Right cardiac atrium (tissue), 5 donors: ENCODE results near the gene SPRED1. TPM values are rescaled to one million over a fixed set of nuclear protein-coding genes. Genes with fewer than 3 reads are reported as not detected.
"Not testable (repeated sequence)": the region's sequence is repeated elsewhere in the genome, so short reads cannot be mapped to it uniquely, and the experiment has no call there.

Experiments used
- ATAC-seq, 2 donors: fragments of 200-7000 bp; cut with Tn5 transposase; one replicate each; pipeline versions ENCODE4 v1.8.0 to v1.9.1; 2020; ENCODE audit warnings: moderate library complexity in 2 of 2, mild to moderate bottlenecking in 1 of 2
- DNase-seq, 3 donors: peaks; one replicate each; pipeline ENCODE4 v3.0.0-alpha.2; 2020
- H3K27ac ChIP-seq: one replicate; pipeline ENCODE4 v1.5.1; 2013; ENCODE audit warnings: mild to moderate bottlenecking, low read length, control low read depth, moderate library complexity
- H3K27me3 ChIP-seq: one replicate; pipeline ENCODE4 v1.6.1; 2013; ENCODE audit not compliant: control insufficient read depth, insufficient read depth
- H3K4me1 ChIP-seq: one replicate; pipeline ENCODE4 v1.6.1; 2013; ENCODE audit warnings: low read length; ENCODE audit not compliant: control insufficient read depth, insufficient read depth
- H3K4me3 ChIP-seq: one replicate; pipeline ENCODE4 v1.5.1; 2013; ENCODE audit warnings: low read length, control low read depth
- H3K9me3 ChIP-seq: one replicate; pipeline ENCODE4 v1.6.1; 2013; ENCODE audit warnings: low read length; ENCODE audit not compliant: control insufficient read depth
- WGBS: extraction: QIAGEN DNeasy Blood & Tissue Kit; methylation state at CpG from one replicate; pipeline ENCODE4 v1.1.7; 2013; 5-methylcytosine and 5-hydroxymethylcytosine counted together
- intact Hi-C, 4 donors: fragments of 100-400 bp; cut with DNase I; formaldehyde crosslinking; loops; one replicate each; pipeline versions ENCODE4 v1.11.0 to v1.14.0; 2022 to 2023
- polyA plus RNA-seq: library from polyadenylated mRNA; stranded (reverse); fragments of 200-250 nt; gene quantifications from one replicate; pipeline ENCODE4 v1.2.3, GENCODE V29; 2013
- total RNA-seq, 4 donors: library from RNA; stranded (reverse); fragmentation: NEBNext Ultra II Directional; extraction: Animal tissue kit (Norgen Biotek cat#: 25700); gene quantifications; one replicate each; pipeline ENCODE4 v1.2.1, GENCODE V29; 2021
- donor health status: healthy with polysubstance abuse.
- donor health status: DM: no; HTN: yes; CAD: no.
- donor health status: DM: no; HTN: no; CAD: no.
- donor health status: DM: no; HTN: yes; CAD: no; lungs with severe emphysema.
- donor health status: DM: yes; HTN: yes; CAD: no.

The SPRED1 gene
- total and polyA plus RNA-seq, 5 donors = 4.1 to 14.5 (median 11.0) TPM

- H3K4me3 ChIP-seq, H3K27ac ChIP-seq, H3K27me3 ChIP-seq, DNase-seq, ATAC-seq, intact Hi-C loops, H3K4me1 ChIP-seq, H3K9me3 ChIP-seq: not testable (repeated sequence)
- WGBS = 96% methylated on average over 9 of the region's 9 CpGs
Measured at GRCh38 chr15:38237021-38237420, 15.6 kb upstream of the SPRED1 start.

- no peaks in the 10 kb centered on the region for H3K27me3 ChIP-seq
Measured at GRCh38 chr15:38238311-38238710, 14.3 kb upstream of the SPRED1 start.

GRCh38 chr15:38242055-38242454, 10.6 kb upstream of the SPRED1 start:
- no peak overlapping the region for H3K4me3 ChIP-seq
- DNase-seq (no peak), ATAC-seq (no peak)
- H3K27me3 ChIP-seq = no peaks in the 10 kb centered on the region
- WGBS = 82% methylated on average over 2 of the region's 2 CpGs
- intact Hi-C loops = no loop called here
- H3K4me1 ChIP-seq = no peaks in the 10 kb centered on the region
- no peaks in the 10 kb centered on the region for H3K9me3 ChIP-seq
- no peak overlapping the region for H3K27ac ChIP-seq

More at GRCh38 chr15:38238311-38238710, 14.3 kb upstream of the SPRED1 start:
- over 99% methylated on average over 2 of the region's 2 CpGs for WGBS
- no peaks in the 10 kb centered on the region for H3K4me1 ChIP-seq
- H3K4me3 ChIP-seq = no peak overlapping the region
- DNase-seq = no peak
- H3K9me3 ChIP-seq = no peaks in the 10 kb centered on the region
- intact Hi-C loops = no loop called here
- ATAC-seq = no peak
- no peak overlapping the region for H3K27ac ChIP-seq

GRCh38 chr15:38243278-38244055, 9.2 kb upstream of the SPRED1 start:
- Histone ChIP-seq H3K4me3 (no peak overlapping the region), H3K27ac (no peak overlapping the region), H3K4me1 (no peaks in the 10 kb centered on the region), H3K9me3 (no peaks in the 10 kb centered on the region), H3K27me3 (no peaks in the 10 kb centered on the region)
- intact Hi-C loops = no loop called here
- 60% methylated on average over 6 of the region's 6 CpGs for WGBS
- DNase-seq (no peak), ATAC-seq (no peak)

GRCh38 chr15:38247336-38247735, 5.3 kb upstream of the SPRED1 start:
- no peak for DNase-seq
- intact Hi-C loops = no loop called here
- Histone ChIP-seq H3K4me3 (no peak overlapping the region), H3K27ac (no peak overlapping the region), H3K9me3 (no peaks in the 10 kb centered on the region), H3K27me3 (no peaks in the 10 kb centered on the region), H3K4me1 (no peaks in the 10 kb centered on the region)
- ATAC-seq = peak in 1 of 2 donors; percentile 54
- 42% methylated on average over 3 of the region's 3 CpGs for WGBS

- Histone ChIP-seq H3K4me3 (peak overlapping the region; percentile 86), H3K27me3 (no peaks in the 10 kb centered on the region), H3K27ac (peak overlapping the region; percentile 97), H3K4me1 (no peaks in the 10 kb centered on the region), H3K9me3 (no peaks in the 10 kb centered on the region)
- ATAC-seq (peak in 1 of 2 donors; percentile 8), DNase-seq (no peak)
- intact Hi-C loops = loop anchor here in 3 of 4 donors (5.0 to 10.0 kb wide), 5 partner anchors 91 to 259 kb away; no protein-coding TSS in a partner anchor
- 0% methylated on average over 4 of the region's 4 CpGs for WGBS
Measured at GRCh38 chr15:38253351-38253781, 730 bp downstream of the SPRED1 start.

- DNase-seq = peak in 1 of 3 donors; percentile 56
- Histone ChIP-seq H3K27me3 (no peaks in the 10 kb centered on the region), H3K4me3 (peak overlapping the region; percentile 86), H3K9me3 (no peaks in the 10 kb centered on the region), H3K4me1 (no peaks in the 10 kb centered on the region), H3K27ac (peak overlapping the region; percentile 75)
- WGBS = under 1% methylated on average over 15 of the region's 15 CpGs
- no peak for ATAC-seq
- intact Hi-C loops = loop anchor here in 3 of 4 donors (5.0 to 10.0 kb wide), 5 partner anchors 91 to 259 kb away; no protein-coding TSS in a partner anchor
Measured at GRCh38 chr15:38254051-38254883, 1.6 kb downstream of the SPRED1 start.

GRCh38 chr15:38255690-38256089, 3.1 kb downstream of the SPRED1 start:
- Histone ChIP-seq H3K27me3 (no peaks in the 10 kb centered on the region), H3K4me3 (peak overlapping the region; percentile 29), H3K4me1 (no peaks in the 10 kb centered on the region), H3K27ac (no peak overlapping the region), H3K9me3 (no peaks in the 10 kb centered on the region)
- 37% methylated on average over 2 of the region's 2 CpGs for WGBS
- ATAC-seq (no peak), DNase-seq (no peak)
- intact Hi-C loops = loop anchor here in 2 of 4 donors (10.0 kb wide), 3 partner anchors 89 to 261 kb away; no protein-coding TSS in a partner anchor

- no peak overlapping the region for H3K27ac ChIP-seq
- no peaks in the 10 kb centered on the region for H3K4me1 ChIP-seq
- intact Hi-C loops = loop anchor here in 2 of 4 donors (10.0 kb wide), 3 partner anchors 87 to 263 kb away; no protein-coding TSS in a partner anchor
- H3K27me3 ChIP-seq = no peaks in the 10 kb centered on the region
- no peak overlapping the region for H3K4me3 ChIP-seq
- 23% methylated on average over 2 of the region's 2 CpGs for WGBS
- no peaks in the 10 kb centered on the region for H3K9me3 ChIP-seq
- no peak for ATAC-seq
- no peak for DNase-seq
Measured at GRCh38 chr15:38257676-38258075, 5.0 kb downstream of the SPRED1 start.

GRCh38 chr15:38259134-38259533, 6.5 kb downstream of the SPRED1 start:
- Histone ChIP-seq H3K27me3 (no peaks in the 10 kb centered on the region), H3K27ac (no peak overlapping the region), H3K4me1 (no peaks in the 10 kb centered on the region), H3K9me3 (no peaks in the 10 kb centered on the region), H3K4me3 (no peak overlapping the region)
- intact Hi-C loops = loop anchor here in 2 of 4 donors (10.0 kb wide), 3 partner anchors 86 to 264 kb away; no protein-coding TSS in a partner anchor
- WGBS = 95% methylated on average over 2 of the region's 2 CpGs
- no peak for ATAC-seq
- DNase-seq = no peak

GRCh38 chr15:38260077-38260476, 7.4 kb downstream of the SPRED1 start:
- 72% methylated on average over 2 of the region's 2 CpGs for WGBS

More at GRCh38 chr15:38260077-38260476, 7.4 kb downstream of the SPRED1 start:
- no peaks in the 10 kb centered on the region for H3K27me3 ChIP-seq
- ATAC-seq (no peak), DNase-seq (no peak)
- no peaks in the 10 kb centered on the region for H3K9me3 ChIP-seq
- no peaks in the 10 kb centered on the region for H3K4me1 ChIP-seq
- H3K4me3 ChIP-seq = no peak overlapping the region
- H3K27ac ChIP-seq = no peak overlapping the region
- intact Hi-C loops = no loop called here
